ENCODE data around the gene METTL17. TPM values are rescaled to one million over a fixed set of nuclear protein-coding genes. Genes with fewer than 3 reads are reported as not detected.

Gene METTL17
- total and polyA plus RNA-seq, 2 of the 13 experiments (the other 11 are each of a cell fraction or from before 2014, with no cell fraction given): 122 to 199 TPM

- no peak for TF ChIP-seq FOXA1 (IDR thresholded peaks at IDR 0.05)
- TF ChIP-seq FOXA1 (CRISPR knock-in tag; IDR thresholded peaks at IDR 0.05): no peak
- TF ChIP-seq ZNF768 (CRISPR knock-in tag; IDR thresholded peaks at IDR 0.05): no peak
- no peak for TF ChIP-seq PLSCR1 (CRISPR knock-in tag; IDR thresholded peaks at IDR 0.05; ENCODE audit: borderline replicate concordance)
- TF ChIP-seq MBD4 (IDR thresholded peaks at IDR 0.05; ENCODE audit: borderline replicate concordance, low read length): no peak
- no peak for TF ChIP-seq RORA (CRISPR knock-in tag; IDR thresholded peaks at IDR 0.05)
- TF ChIP-seq ZNF136 (CRISPR knock-in tag; IDR thresholded peaks at IDR 0.05; ENCODE audit: low read depth): no peak
These were observed 18.1 kb upstream of the METTL17 start (continued) for GRCh38 chr14:20971705-20972021.

GRCh38 chr14:20973501-20973900 is 16.3 kb upstream of the METTL17 start:
- BruUV-seq (replicated peaks): no TSS peak
- peaks cover 44% of the 10 kb centered on the region for H3K4me1 ChIP-seq (ENCODE audit: insufficient read depth, low read length)
- peaks cover 0 to 22% of the 10 kb centered on the region in 2 experiments; a peak in 3 of 5 replicates for H3K27me3 ChIP-seq (ENCODE audit: control insufficient read depth in 1 of 2, insufficient read depth in 2 of 2, low read length in 2 of 2)
- no peaks in the 10 kb centered on the region for H3K79me2 ChIP-seq (ENCODE audit: insufficient read depth, low read length)
- no peak for FAIRE-seq
- H3K9ac ChIP-seq (ENCODE audit: insufficient read depth, low read depth, low read length): no peak overlapping the region
- no peaks in the 10 kb centered on the region for H3K9me3 ChIP-seq (ENCODE audit: low read length)
- H2AFZ ChIP-seq (ENCODE audit: low read length): no peak overlapping the region
- no peak overlapping the region for H3K27ac ChIP-seq (ENCODE audit: extremely low read length, insufficient read depth, low read length)
- H3K36me3 ChIP-seq (replicated peaks in 1 of 2; ENCODE audit: control insufficient read depth in 1 of 2, insufficient read depth in 2 of 2, low read length in 2 of 2): no peaks in the 10 kb centered on the region
- in situ Hi-C loops (cut with HindIII; ENCODE audit: extremely low pct_ligation_motif_present, low pct_unique_long_range_greater_than_20kb): loop anchor here (10.0 kb wide), 1 partner anchor 509 kb away; the partner anchor contains the start of genes PIP4P1 and PNP
- POLR2A ChIA-PET: no interaction called here
- ATAC-seq: no peak
- intact Hi-C loops (cut with micrococcal nuclease; ENCODE audit: unreplicated experiment): no loop called here
- 96% methylated on average over 3 of the region's 3 CpGs for WGBS (ENCODE audit: low lambda C conversion rate)
- no peak for DNase-seq (ENCODE audit: low spot score)
- H4K20me1 ChIP-seq (ENCODE audit: insufficient read depth, low read length): no peaks in the 10 kb centered on the region
- no peak overlapping the region for H3K4me3 ChIP-seq (replicated peaks in 1 of 3; ENCODE audit: insufficient read depth in 1 of 3, low read depth in 2 of 3, low read length in 3 of 3)
- no peak overlapping the region for H3K4me2 ChIP-seq (ENCODE audit: low read depth, low read length)
- CTCF ChIA-PET (ENCODE audit: low intra/inter-chr PET ratio, low total read pairs): interaction anchor here (1.3 kb wide), 1 partner anchor 119 kb away, joined by 4 read pairs; no protein-coding TSS in a partner anchor
- no peak for TF ChIP-seq HOMEZ (CRISPR knock-in tag; IDR thresholded peaks at IDR 0.05; ENCODE audit: low read depth)
- TF ChIP-seq ZNF800 (CRISPR knock-in tag; IDR thresholded peaks at IDR 0.05): no peak
- no peak for TF ChIP-seq NRL (CRISPR knock-in tag; IDR thresholded peaks at IDR 0.05; ENCODE audit: borderline replicate concordance)
- no peak for TF ChIP-seq ZUFSP (CRISPR knock-in tag; IDR thresholded peaks at IDR 0.05; ENCODE audit: borderline replicate concordance)
- TF ChIP-seq ZNF768 (CRISPR knock-in tag; IDR thresholded peaks at IDR 0.05): no peak
- no peak for TF ChIP-seq MTERF4 (CRISPR knock-in tag; IDR thresholded peaks at IDR 0.05)
- TF ChIP-seq ZNF431 (CRISPR knock-in tag; IDR thresholded peaks at IDR 0.05; ENCODE audit: borderline replicate concordance, low read depth): no peak
- no peak for TF ChIP-seq SIX1 (CRISPR knock-in tag; IDR thresholded peaks at IDR 0.05; ENCODE audit: borderline replicate concordance)
- no peak for TF ChIP-seq ZNF607 (CRISPR knock-in tag; IDR thresholded peaks at IDR 0.05; ENCODE audit: borderline replicate concordance)
- no peak for TF ChIP-seq SMAD1 (CRISPR knock-in tag; IDR thresholded peaks at IDR 0.05; ENCODE audit: borderline replicate concordance, low read depth)

All from HepG2 (cell line).